Stimulated activated CD4-positive, alpha-beta T cell treated with anti-CD3 and anti-CD28 coated beads, TNF-alpha, amount 100 ng/mL, for 1 hour (primary cell): ENCODE measurements around the gene MMP3.
"Not testable (repeated sequence)": the region's sequence is repeated elsewhere in the genome, so short reads cannot be mapped to it uniquely, and the experiment has no call there.

Experiments
- DNase-seq, 3 donors: peaks; one replicate each; pipeline ENCODE4 v3.0.0-alpha.2; 2020; ENCODE audit warnings: low read depth in 3 of 3, low spot score in 1 of 3

MMP3 gene

GRCh38 chr11:102843489-102843888 lies at the start of gene MMP3:
TSS of gene MMP3 (minus strand) at chr11:102843609. CDS start at chr11:102843546, 63 bp downstream.
- DNase-seq: no peak

- DNase-seq: no peak
Observed at GRCh38 chr11:102891736-102892135, 48.3 kb upstream of the MMP3 start.

DNA sequence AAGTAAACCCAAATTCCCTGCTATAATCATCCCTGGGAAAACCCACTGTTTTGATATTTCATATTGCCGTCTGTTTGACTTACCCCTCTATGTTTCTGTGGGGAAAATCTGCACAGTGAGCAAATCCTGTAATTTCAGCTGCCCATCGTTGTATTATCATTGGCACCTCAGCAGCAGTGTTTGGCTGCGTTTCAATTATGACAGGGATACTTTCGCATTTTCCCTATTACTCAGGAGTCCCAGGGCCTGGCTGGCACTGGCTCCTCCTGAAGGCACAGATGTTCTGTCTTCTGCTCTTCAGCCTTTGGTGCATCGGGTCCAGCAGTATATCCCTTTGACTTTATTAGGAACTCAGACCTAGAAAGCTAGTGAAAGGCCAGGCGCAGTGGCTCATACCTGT lies 43.6 kb upstream of the MMP3 start:
- no peak for DNase-seq

- no peak for DNase-seq
Observed at GRCh38 chr11:102883141-102883540, 39.7 kb upstream of the MMP3 start.

DNA sequence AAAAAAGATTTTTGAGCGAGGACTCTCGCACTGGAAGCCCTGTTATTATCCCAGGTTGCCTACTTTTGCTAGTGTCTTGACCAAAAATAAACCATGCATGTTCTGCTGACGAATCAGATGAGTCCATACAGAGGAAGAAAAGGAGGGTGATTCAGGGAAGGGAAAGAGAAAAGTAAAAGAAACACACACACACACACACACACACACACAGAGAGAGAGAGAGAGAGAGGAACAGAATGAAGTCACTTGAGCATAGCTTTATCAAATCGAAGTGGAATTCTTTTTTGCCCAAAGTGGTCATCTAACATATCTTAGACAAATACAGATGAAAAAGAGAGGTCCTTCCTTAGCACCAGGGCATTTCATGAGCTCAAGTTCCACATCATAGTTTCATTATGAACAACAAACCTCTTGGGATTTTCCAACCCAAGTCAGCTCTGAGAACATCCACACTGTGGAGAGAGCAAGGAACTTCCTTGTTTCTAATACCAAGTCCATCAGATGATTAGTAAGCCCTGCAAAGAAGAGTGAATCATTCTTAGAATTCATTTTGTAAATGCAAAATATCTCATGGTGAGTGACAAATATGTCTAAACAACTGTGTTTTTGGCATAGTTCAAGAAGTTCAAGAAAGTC lies 39.1 kb upstream of the MMP3 start:
- DNase-seq: no peak

DNA sequence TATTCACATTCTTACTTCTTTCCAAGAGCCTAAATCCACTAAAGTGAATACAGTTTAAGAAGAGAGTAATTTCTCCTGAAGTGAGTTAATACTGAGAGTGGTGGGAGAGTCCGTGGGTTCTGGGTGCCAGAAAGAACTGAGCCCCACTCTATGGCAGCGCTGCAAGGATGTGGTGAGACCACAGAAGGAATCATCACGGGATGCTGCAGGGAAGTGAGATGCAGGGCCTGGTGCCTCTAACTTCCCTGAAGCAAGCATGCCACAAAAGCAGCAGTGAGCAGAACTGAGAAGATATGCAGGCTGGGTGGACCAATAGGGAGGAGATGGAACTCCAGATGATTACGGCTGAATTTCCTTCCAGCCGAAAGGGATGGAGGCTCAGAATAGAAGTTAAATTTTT lies 36.4 kb upstream of the MMP3 start:
- DNase-seq: no peak

DNA sequence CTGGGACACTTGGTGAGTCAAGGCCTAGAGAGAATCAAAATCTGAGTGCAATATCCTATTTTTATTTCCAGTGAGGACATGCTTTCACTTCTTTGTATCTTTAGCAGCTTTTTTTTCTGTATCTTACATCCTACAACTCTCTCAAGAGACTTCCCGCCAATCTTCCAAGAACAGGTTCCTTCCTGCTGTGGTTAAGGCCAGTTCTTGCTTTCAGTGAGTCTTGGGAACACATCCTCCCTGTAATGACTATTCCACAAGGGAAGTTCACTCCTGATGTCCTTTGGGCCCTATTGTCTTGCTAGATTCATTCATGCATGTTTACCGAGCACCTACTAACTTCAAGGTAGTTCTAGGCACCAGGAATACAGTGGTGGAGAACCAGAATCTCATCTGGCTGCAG lies 35.2 kb upstream of the MMP3 start:
- DNase-seq: no peak

DNA sequence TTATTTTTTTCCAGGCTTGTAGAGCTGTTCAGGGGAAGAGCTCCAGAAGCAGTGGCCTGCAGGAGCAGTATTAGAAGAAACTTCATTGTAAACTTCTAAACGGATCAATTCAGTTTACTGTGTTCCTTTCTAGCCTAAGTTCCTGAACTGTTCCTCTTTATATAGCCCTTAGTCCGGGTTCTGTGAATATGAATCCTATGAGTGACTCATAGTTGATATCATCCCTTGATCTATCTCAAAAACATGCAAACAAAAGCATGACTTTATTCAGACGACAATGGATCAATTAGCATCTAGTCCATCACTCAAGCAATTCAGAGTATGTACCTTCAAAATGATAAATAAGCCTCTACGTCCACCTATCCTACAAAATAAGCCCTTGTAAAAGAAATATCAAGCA lies 31.4 kb upstream of the MMP3 start, which contains the start of gene MMP12:
TSS of gene MMP12 (minus strand) at position 131 of the 400 bp plus-strand sequence. CDS start at position 86, 45 bp downstream.
- DNase-seq: no peak

DNA sequence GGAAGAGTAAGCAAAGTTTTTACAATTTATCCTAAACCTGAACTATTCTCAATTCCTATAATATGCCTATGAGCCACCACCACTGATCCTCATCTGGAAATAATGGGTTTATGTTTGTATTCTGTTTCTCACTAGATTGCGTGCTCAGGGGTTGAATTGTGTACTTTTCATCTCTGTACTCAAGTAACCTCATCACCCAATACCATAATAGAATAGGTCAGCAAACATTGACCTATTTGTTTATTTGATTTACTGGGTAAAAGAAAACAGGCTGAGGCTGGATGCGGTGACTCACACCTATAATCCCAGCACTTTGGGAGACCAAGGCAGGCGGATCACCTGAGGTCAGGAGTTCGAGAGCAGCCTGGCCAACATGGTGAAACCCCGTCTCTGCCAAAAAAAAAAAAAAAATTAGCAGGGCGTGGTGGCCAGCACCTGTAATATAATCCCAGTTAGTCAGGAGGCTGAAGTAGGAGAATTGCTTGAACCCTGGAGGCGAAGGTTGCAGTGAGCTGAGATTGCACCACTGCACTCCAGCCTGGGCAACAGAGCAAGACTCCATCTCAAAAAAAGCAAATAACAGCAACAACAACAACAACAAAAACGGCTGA lies 26.1 kb upstream of the MMP3 start:
- DNase-seq: not testable (repeated sequence)

GRCh38 chr11:102868339-102868738 lies 24.9 kb upstream of the MMP3 start:
- DNase-seq: no peak

- DNase-seq: no peak
Observed at GRCh38 chr11:102864724-102865123, 21.3 kb upstream of the MMP3 start.

DNA sequence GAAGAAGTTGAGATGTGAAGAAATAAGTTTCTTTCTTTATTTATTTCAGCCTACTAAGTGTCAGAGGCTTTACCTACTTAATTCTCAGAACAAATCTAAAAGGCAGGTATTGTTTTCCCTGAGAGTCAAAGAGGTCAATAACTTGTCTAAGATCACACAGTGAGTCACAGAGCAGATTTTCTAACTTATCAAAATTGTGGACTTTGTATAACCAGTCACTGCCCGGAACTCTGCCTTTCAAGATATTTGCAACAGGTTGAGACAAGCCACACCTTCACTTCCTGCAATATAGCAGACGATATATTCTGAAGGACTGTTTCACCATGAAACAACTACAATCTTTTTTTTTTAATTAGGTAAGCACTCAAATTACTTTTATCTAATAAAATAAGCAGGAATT lies 10.5 kb upstream of the MMP3 start:
- DNase-seq: no peak

DNA sequence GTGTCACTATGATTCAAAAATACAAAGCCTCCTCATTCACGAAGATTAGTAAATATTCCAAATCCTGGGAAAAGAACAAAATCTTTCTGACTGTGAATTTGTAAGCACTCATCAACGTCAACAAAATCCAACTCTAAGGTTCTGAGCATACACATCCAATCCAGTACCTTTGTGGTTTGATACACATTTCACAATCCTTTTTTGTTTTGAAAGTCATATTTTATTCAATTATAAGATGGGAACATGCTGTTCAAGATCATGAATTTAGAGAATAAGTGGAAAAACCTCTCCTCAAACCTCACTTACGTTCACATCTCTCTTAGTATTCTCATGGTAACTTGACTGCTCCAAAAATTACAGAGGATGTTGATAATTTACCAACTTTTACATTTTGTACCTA lies 9.6 kb upstream of the MMP3 start:
- no peak for DNase-seq

DNA sequence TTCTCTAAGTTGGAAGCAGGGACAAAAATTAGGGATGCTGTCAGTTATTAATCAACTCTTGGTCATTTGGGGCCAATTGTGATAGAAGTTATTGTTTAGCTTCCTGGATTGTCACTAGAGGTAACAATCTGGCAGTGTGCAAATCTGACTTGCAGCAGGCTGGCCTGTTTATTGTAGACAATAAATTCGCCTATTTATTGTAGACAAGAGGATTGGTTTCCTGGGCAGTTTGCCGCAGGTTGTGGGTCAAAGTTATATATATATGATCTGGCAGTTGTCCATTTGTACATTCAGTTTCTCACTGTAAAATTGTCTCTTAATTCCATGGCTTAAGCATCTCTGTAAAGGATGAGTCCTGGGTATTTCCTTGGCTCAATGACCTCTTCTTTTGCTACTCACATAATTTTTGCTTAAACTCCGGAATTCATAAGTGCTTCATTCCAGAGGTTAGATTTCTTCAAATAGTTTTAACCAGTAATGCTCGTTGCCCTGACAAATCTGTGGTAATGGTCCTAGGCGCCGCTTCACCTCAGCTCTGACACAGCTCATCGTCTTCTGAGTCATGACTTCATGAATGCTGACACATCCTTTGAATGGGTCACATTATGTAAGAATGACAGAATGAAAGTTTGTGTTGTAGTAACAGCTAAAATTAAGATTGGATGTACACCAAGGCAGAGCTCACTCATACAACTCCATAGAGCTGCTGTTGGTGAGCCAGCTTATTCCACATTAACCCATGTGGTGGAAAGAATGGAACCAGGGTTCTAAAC lies 7.8 kb upstream of the MMP3 start:
- DNase-seq: no peak

DNA sequence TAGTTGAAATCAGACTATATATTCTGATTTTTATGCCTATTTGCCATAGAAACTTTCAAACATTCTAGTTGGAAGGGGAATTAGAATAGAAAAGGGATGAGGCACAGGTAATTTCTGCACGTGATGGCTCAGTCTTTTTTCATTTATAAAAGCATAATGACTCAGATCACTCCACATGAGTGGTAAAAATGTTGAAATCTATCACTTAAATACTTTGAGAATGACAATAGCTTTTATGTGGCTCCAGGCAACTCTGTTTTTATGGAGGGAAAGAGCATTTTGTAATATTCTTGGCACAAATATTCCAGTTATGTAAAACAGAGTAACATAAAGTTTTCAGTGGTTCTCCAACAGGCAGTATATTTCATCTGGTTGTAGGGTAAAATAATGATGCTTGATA lies 5.9 kb upstream of the MMP3 start:
- DNase-seq: no peak

DNA sequence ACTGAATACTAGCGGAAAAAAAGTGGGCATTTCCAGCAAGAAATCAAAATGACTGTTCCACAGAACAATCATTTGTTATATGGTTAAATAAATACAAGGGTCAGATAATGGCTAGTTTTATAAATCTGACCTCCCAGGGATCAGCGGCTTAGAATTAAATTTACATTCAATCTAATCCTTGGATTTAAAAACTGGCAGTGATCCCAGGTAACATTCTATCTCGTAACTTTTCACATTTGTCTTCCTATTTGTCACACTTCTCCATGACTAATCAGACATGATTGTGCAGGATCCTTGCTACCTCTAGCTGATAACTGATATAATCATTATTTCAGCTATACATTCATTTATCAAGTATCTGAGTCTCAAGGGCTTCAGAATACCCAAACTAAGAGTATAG lies 2.9 kb upstream of the MMP3 start:
- DNase-seq: no peak

- no peak for DNase-seq
Observed at GRCh38 chr11:102842930-102843329, 479 bp downstream of the MMP3 start.

GRCh38 chr11:102840018-102840417 lies 3.4 kb downstream of the MMP3 start:
- no peak for DNase-seq

- no peak for DNase-seq
Observed at GRCh38 chr11:102837646-102838045, 5.8 kb downstream of the MMP3 start.

DNA sequence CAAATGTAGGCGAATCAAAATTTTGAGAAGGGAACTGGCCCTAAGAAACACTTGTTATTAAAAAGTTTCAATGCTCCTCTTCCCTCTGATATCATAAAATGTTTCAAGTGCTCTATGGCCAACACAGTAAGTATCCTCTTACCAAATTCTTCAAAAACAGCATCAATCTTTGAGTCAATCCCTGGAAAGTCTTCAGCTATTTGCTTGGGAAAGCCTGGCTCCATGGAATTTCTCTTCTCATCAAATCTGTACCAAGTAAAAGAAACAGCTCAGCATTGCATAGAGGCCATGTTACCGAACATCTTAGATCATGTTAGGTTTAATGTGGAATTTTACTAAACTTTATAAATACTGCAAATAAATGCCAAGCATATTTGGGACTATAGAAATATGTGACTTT lies 6.3 kb downstream of the MMP3 start:
- no peak for DNase-seq

DNA sequence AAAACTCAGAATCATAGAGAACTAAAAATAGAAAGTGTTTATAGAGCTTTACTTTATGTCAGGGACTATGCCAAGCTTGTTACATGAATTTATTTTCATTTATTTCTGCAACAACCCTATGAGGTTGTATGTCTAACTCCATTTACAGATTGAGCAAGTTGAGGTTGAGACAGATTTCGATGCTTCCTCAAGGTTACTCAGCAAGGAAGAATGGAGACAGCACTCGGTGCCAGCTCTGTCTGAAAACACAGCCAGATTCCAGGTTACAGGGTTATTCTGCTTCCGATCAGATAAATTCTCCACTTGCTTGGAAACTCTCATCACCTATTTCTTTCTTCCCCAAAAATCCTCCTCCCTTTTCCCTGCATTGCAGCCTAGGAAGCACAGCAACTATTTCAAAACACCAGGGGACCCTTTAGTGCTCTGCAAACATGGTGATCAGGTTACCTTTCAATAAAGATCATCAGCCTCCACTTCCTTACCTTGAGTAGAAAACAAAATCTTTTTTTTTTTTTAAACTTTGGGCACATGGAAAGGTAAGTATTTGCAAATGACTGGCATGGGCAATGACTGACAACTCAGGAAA lies 7.0 kb downstream of the MMP3 start:
- no peak for DNase-seq

DNA sequence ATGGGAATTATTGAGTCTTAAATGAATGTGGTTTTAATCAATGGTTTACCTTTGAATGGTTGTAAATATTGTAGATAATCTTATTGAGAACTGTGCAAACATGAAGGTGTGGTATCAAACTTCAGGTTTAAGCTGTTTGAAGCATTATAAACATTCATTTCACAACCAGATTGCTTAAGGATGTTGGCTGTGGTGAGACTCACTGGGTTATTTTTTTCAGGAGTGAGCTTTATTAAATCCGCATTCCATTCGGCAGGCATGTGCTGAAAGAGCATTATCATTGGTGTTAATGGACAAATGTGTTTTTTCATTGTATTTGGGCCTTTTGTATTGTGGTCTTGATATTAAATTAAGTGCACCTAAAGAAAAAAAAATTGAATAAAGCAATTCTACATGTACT lies 9.7 kb downstream of the MMP3 start:
- no peak for DNase-seq
